ENCODE measurements around the gene MYLK4. TPM values are rescaled to one million over a fixed set of nuclear protein-coding genes. Genes with fewer than 3 reads are reported as not detected.

Gene MYLK4
- total RNA-seq, 3 donors from 2014 or later = 1.3 to 1.9 (median 1.4) TPM

DNA sequence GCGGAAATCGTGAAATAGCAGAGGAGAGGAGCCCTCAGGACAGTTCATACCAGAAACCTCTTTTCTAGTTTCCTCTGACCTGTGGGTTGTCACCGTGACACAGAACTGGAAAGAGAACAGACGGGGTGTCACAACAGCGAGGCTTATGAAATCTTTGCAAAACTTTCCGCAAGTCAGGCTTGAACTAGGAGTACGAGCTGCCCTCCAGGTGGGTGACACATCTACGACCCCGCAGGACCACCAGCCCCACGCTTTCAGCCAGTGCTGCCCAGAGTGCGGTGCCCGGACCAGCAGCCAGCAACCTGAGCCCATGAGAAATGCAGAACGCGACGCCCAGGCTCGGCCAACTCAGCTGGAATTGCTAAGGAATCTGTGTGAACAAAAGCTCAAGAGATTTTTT is 45.2 kb upstream of the MYLK4 start:
- Histone ChIP-seq H3K27ac (peak overlapping the region in 1 of 2 donors; percentile 8), H3K9me3 (no peaks in the 10 kb centered on the region), H3K4me1 (no peaks in the 10 kb centered on the region), H3K27me3 (no peaks in the 10 kb centered on the region), H3K36me3 (no peaks in the 10 kb centered on the region), H3K4me3 (no peak overlapping the region)
- intact Hi-C loops (cut with DNase I; ENCODE audit: low total_unique reads) = no loop called here
- no peak for DNase-seq (ENCODE audit: low spot score in 2 of 2)
- no peak for TF ChIP-seq POLR2A (IDR thresholded peaks at IDR 0.05)
- TF ChIP-seq POLR2AphosphoS5 (IDR thresholded peaks at IDR 0.05) = no peak

DNA sequence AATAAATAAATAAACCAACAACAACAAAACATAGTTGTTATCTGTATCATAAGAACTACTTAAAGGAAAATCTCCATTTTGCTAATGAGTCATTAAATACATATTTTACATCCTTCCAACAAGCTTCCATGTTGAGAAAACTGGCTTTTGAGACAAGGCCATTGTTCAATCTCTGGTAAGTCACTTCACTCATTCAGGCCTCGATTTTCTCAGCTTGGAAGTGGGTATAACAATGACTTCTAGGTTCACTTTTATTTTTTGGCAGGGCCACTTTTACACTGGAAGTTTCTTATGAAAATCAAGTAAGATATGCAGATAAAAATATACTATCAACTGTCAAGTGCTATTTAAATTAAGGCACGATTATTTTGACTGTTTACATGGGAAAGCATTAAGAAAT is 44.4 kb upstream of the MYLK4 start:
- intact Hi-C loops (cut with DNase I; ENCODE audit: low total_unique reads) = no loop called here

DNA sequence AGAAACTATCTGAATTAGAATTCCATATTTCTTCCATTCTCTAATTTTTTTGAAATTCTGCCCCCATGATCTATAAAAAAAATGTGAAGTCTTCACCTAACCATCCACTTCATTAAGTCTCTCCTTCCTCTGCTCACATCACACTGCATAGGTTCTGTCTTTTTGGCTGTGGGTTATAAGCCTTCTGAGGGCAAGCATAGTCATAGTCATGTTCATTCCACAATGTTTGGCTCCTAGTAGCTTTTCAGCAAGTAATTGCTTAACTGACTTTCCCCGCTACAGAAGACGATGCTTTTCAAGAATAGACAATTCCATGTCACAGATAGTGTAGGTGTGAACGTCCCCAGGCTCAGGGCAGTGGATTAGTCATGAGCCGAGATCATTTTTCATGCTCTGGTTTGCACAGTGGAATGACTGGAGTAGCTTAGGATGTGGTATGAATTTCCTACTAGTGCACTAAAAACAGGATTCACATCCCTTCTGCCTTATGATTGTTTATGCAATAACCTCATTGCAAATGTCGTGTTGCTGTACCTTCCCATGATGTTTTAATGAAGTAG is 43.5 kb upstream of the MYLK4 start:
- Histone ChIP-seq H3K9me3 (no peaks in the 10 kb centered on the region), H3K27ac (peak overlapping the region in 1 of 2 donors; percentile 44), H3K4me3 (no peak overlapping the region), H3K36me3 (no peaks in the 10 kb centered on the region), H3K27me3 (no peaks in the 10 kb centered on the region), H3K4me1 (no peaks in the 10 kb centered on the region)
- intact Hi-C loops (cut with DNase I; ENCODE audit: low total_unique reads) = no loop called here
- TF ChIP-seq POLR2AphosphoS5 (IDR thresholded peaks at IDR 0.05) (no peak), POLR2A (IDR thresholded peaks at IDR 0.05) (no peak)
- TF ChIP-seq, protein P1, sequence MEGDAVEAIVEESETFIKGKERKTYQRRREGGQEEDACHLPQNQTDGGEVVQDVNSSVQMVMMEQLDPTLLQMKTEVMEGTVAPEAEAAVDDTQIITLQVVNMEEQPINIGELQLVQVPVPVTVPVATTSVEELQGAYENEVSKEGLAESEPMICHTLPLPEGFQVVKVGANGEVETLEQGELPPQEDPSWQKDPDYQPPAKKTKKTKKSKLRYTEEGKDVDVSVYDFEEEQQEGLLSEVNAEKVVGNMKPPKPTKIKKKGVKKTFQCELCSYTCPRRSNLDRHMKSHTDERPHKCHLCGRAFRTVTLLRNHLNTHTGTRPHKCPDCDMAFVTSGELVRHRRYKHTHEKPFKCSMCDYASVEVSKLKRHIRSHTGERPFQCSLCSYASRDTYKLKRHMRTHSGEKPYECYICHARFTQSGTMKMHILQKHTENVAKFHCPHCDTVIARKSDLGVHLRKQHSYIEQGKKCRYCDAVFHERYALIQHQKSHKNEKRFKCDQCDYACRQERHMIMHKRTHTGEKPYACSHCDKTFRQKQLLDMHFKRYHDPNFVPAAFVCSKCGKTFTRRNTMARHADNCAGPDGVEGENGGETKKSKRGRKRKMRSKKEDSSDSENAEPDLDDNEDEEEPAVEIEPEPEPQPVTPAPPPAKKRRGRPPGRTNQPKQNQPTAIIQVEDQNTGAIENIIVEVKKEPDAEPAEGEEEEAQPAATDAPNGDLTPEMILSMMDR (IDR thresholded peaks at IDR 0.05) = no peak
- no peak for DNase-seq (ENCODE audit: low spot score in 2 of 2)

More for the DNA sequence above, 44.4 kb upstream of the MYLK4 start:
- TF ChIP-seq POLR2A (IDR thresholded peaks at IDR 0.05) (no peak), POLR2AphosphoS5 (IDR thresholded peaks at IDR 0.05) (no peak)
- TF ChIP-seq, protein P1 (IDR thresholded peaks at IDR 0.05) = no peak
- Histone ChIP-seq H3K9me3 (no peaks in the 10 kb centered on the region), H3K27me3 (no peaks in the 10 kb centered on the region), H3K27ac (no peak overlapping the region), H3K4me3 (no peak overlapping the region), H3K36me3 (no peaks in the 10 kb centered on the region), H3K4me1 (no peaks in the 10 kb centered on the region)
- DNase-seq (ENCODE audit: low spot score in 2 of 2) = no peak

DNA sequence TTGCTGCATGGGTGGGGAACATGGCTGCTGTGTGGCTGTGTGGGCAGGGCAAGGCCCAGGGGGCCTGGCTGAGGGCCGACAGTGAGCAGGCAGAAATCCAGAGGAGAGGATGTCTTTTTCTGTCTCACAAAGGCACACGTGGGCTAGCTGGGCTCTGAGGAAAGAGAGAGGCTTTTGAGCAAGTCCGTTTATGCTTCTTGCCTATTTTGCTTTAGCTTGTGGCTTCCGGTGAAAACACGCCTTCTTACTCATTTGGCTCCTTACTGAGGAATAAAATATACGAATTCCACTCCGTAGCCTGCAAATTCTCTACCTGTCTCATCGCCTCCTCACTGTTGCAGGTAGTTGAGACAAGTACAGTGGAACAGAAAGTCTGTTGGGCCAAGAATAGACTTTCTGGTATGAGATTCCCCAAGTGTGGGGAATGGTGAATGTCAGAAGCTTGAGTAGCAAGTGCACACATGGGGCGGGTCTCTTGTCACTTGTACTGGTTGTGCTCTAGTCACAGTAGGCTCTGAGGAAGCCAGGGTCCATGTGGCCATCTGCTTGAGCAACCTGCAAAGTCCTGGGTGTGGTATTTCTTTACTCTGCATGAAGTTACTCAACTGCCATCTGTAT is 42.9 kb upstream of the MYLK4 start:
- H3K4me1 ChIP-seq = no peaks in the 10 kb centered on the region
- TF ChIP-seq POLR2AphosphoS5 (IDR thresholded peaks at IDR 0.05) = no peak
- no peak for TF ChIP-seq POLR2A (IDR thresholded peaks at IDR 0.05)
- TF ChIP-seq, protein P1 (IDR thresholded peaks at IDR 0.05) = no peak
- peak in 1 of 2 donors; percentile 48 for DNase-seq (ENCODE audit: low spot score in 2 of 2)
- H3K27ac ChIP-seq = peak overlapping the region; percentile 30 to 44
- no peaks in the 10 kb centered on the region for H3K9me3 ChIP-seq
- H3K4me3 ChIP-seq = no peak overlapping the region
- no peaks in the 10 kb centered on the region for H3K27me3 ChIP-seq
- intact Hi-C loops (cut with DNase I; ENCODE audit: low total_unique reads) = no loop called here
- no peaks in the 10 kb centered on the region for H3K36me3 ChIP-seq

DNA sequence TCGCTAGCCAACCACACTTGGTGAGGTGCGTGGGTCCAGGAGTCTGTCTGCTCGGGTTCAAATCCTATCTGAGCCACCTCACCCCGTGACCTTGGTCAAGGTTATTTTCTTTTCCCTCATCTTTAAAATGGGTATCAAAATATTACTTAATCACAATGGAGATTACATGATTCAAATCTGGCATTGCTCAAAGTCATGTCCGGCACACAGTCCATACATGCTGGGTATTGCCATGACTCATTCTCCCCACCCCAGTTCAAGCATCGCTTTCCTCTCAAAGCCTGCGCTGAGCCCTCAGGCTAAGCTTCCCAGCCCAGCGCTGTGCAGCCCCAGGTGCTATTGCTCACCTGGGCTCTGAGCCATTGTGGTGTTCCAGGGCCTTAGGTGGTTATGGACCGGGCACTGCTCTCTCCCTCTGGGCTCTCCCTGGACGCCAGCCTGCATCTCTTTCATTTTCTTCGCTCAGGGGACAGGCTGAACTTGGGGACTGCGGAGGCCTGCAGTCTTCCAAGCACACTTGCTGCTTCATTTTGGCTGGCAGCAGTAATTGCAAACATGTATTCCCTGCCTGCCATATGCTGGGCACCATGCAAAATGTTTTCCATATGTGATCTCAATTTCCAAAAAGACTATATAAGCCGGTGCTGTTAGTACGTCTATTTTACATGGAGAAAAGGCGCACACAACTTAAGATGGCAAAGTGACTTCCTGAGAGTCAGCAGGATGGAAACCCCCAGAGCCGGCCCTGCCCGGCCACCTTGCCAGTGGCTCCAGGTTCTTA is 41.8 kb upstream of the MYLK4 start:
- Histone ChIP-seq H3K27me3 (no peaks in the 10 kb centered on the region), H3K4me1 (no peaks in the 10 kb centered on the region), H3K4me3 (no peak overlapping the region), H3K36me3 (no peaks in the 10 kb centered on the region), H3K27ac (peak overlapping the region in 1 of 2 donors; percentile 16), H3K9me3 (no peaks in the 10 kb centered on the region)
- DNase-seq (ENCODE audit: low spot score in 2 of 2) = no peak
- TF ChIP-seq POLR2A (IDR thresholded peaks at IDR 0.05) (no peak), POLR2AphosphoS5 (IDR thresholded peaks at IDR 0.05) (no peak)
- intact Hi-C loops (cut with DNase I; ENCODE audit: low total_unique reads) = no loop called here

DNA sequence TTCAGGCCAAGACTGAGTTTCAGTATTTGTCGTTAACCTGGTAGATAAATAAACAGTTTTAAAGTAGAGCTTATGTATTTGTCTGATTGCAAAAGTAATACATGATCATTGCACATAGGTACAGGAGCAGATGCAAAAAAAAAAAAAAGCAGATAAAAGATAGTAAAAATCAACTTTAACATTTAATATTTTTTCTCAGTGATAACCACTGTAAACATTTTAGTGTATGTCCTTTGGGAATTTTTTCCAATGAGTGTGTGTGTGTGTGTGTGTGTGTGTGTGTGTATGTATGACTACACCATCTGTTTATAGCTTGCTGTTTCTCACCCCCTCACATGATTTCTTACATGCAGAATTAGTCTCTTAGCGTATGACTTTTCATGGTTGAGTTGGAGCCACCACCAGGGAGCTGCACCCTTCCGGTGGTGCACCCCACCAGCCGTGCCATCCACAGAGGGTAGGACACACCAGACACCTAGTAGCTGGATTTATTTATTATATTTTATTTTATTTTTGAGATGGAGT is 40.8 kb upstream of the MYLK4 start:
- TF ChIP-seq POLR2AphosphoS5 (IDR thresholded peaks at IDR 0.05) = no peak
- TF ChIP-seq, protein P1 (IDR thresholded peaks at IDR 0.05) = no peak
- no peak for TF ChIP-seq POLR2A (IDR thresholded peaks at IDR 0.05)
- no peak for DNase-seq (ENCODE audit: low spot score in 2 of 2)
- H3K9me3 ChIP-seq = no peaks in the 10 kb centered on the region
- no peaks in the 10 kb centered on the region for H3K36me3 ChIP-seq
- intact Hi-C loops (cut with DNase I; ENCODE audit: low total_unique reads) = no loop called here
- no peaks in the 10 kb centered on the region for H3K27me3 ChIP-seq
- H3K4me1 ChIP-seq = no peaks in the 10 kb centered on the region
- H3K27ac ChIP-seq = no peak overlapping the region
- H3K4me3 ChIP-seq = no peak overlapping the region

Measured in breast epithelium (tissue), 4 donors.